Liver (tissue), 9 donors: ENCODE data around the gene RPP40. TPM values are rescaled to one million over a fixed set of nuclear protein-coding genes. Genes with fewer than 3 reads are reported as not detected.

ENCODE experiments used
- DNase-seq: peaks from one replicate; pipeline ENCODE4 v3.0.0-alpha.2; 2017; ENCODE audit warnings: low spot score
- H3K27ac ChIP-seq, 2 donors: one replicate each; pipeline ENCODE4 v1.7.0; 2013; ENCODE audit warnings: inconsistent platforms in 2 of 2, low read length in 2 of 2, control low read depth in 1 of 2, low read depth in 1 of 2, mild to moderate bottlenecking in 1 of 2
- H3K27me3 ChIP-seq, 4 donors: one replicate each; pipeline versions ENCODE4 v1.6.1 to v1.7.0; 2013; ENCODE audit warnings: low read length in 3 of 4, inconsistent platforms in 1 of 4, mild to moderate bottlenecking in 1 of 4, moderate library complexity in 1 of 4; ENCODE audit not compliant: control insufficient read depth in 4 of 4, insufficient read depth in 4 of 4
- H3K36me3 ChIP-seq, 4 donors: one replicate each; pipeline versions ENCODE4 v1.6.1 to v1.7.0; 2013; ENCODE audit warnings: low read length in 3 of 4, mild to moderate bottlenecking in 3 of 4, low read depth in 1 of 4, moderate library complexity in 1 of 4; ENCODE audit not compliant: control insufficient read depth in 4 of 4, insufficient read depth in 3 of 4
- H3K4me1 ChIP-seq, 4 donors: one replicate each; pipeline versions ENCODE4 v1.6.1 to v1.7.0; 2013; ENCODE audit warnings: low read length in 3 of 4, mild to moderate bottlenecking in 3 of 4, moderate library complexity in 1 of 4; ENCODE audit not compliant: control insufficient read depth in 4 of 4, insufficient read depth in 4 of 4
- H3K4me3 ChIP-seq, 3 donors: one replicate each; pipeline versions ENCODE4 v1.6.1 to v1.7.0; 2013; ENCODE audit warnings: low read length in 3 of 3, control low read depth in 1 of 3, low read depth in 1 of 3, mild to moderate bottlenecking in 1 of 3
- H3K9ac ChIP-seq, 2 donors: one replicate each; pipeline ENCODE4 v1.7.0; 2013; ENCODE audit warnings: low read length in 2 of 2, mild to moderate bottlenecking in 2 of 2, moderate library complexity in 2 of 2, control low read depth in 1 of 2, low read depth in 1 of 2
- H3K9me3 ChIP-seq, 4 donors: one replicate each; pipeline versions ENCODE4 v1.6.1 to v1.7.0; 2013; ENCODE audit warnings: low read length in 3 of 4; ENCODE audit not compliant: control insufficient read depth in 4 of 4
- ATF3 ChIP-seq: IDR thresholded peaks from 2 replicates; pipeline ENCODE4 v1.6.1; 2016; ENCODE audit warnings: antibody characterized with exemption
- CTCF ChIP-seq: fragments of 150-350 bp; IDR thresholded peaks from 2 replicates; pipeline ENCODE4 v1.5.1; 2017; ENCODE audit warnings: improper control_type of control experiment, low read depth, low read length; ENCODE audit not compliant: missing input control
- EGR1 ChIP-seq, 2 donors: IDR thresholded peaks; 2 replicates each; pipeline ENCODE4 v1.6.1; 2016 to 2018; ENCODE audit warnings: antibody characterized with exemption in 2 of 2, low read depth in 2 of 2
- FOXA1 ChIP-seq: IDR thresholded peaks from 2 replicates; pipeline ENCODE4 v1.6.1; 2016; ENCODE audit warnings: antibody characterized with exemption
- FOXA2 ChIP-seq: IDR thresholded peaks from 2 replicates; pipeline ENCODE4 v1.6.1; 2016; ENCODE audit warnings: antibody characterized with exemption
- GABPA ChIP-seq, 2 donors: IDR thresholded peaks in 1 of 2; conservative IDR thresholded peaks in 1 of 2; 2 replicates each; pipeline ENCODE4 v1.6.1; 2016; ENCODE audit warnings: antibody characterized with exemption in 2 of 2, mild to moderate bottlenecking in 1 of 2, moderate library complexity in 1 of 2
- HNF4A ChIP-seq, 2 donors: conservative IDR thresholded peaks; 2 replicates each; pipeline ENCODE4 v1.6.1; 2016; ENCODE audit warnings: antibody characterized with exemption in 2 of 2, mild to moderate bottlenecking in 2 of 2
- HNF4G ChIP-seq: IDR thresholded peaks from 2 replicates; pipeline ENCODE4 v1.6.1; 2016; ENCODE audit warnings: antibody characterized with exemption
- JUND ChIP-seq, 2 donors: IDR thresholded peaks; 2 replicates each; pipeline ENCODE4 v1.6.1; 2016; ENCODE audit warnings: antibody characterized with exemption in 2 of 2
- NR2F2 ChIP-seq: IDR thresholded peaks from 2 replicates; pipeline ENCODE4 v1.6.1; 2016; ENCODE audit warnings: antibody characterized with exemption
- RAD21 ChIP-seq, 2 donors: IDR thresholded peaks; 2 replicates each; pipeline ENCODE4 v1.6.1; 2016; ENCODE audit warnings: antibody characterized with exemption in 2 of 2, mild to moderate bottlenecking in 2 of 2
- RXRA ChIP-seq, 2 donors: IDR thresholded peaks; 2 replicates each; pipeline ENCODE4 v1.6.1; 2017 to 2018; ENCODE audit warnings: antibody characterized with exemption in 2 of 2, mild to moderate bottlenecking in 1 of 2
- SP1 ChIP-seq: IDR thresholded peaks from 2 replicates; pipeline ENCODE4 v1.6.1; 2018; ENCODE audit warnings: antibody characterized with exemption, mild to moderate bottlenecking
- TAF1 ChIP-seq: conservative IDR thresholded peaks from 2 replicates; pipeline ENCODE4 v1.6.1; 2016; ENCODE audit warnings: antibody characterized with exemption, mild to moderate bottlenecking
- YY1 ChIP-seq: IDR thresholded peaks from 2 replicates; pipeline ENCODE4 v1.6.1; 2016; ENCODE audit warnings: antibody characterized with exemption, mild to moderate bottlenecking
- ZBTB33 ChIP-seq: IDR thresholded peaks from 2 replicates; pipeline ENCODE4 v1.6.1; 2016; ENCODE audit warnings: antibody characterized with exemption
- WGBS: extraction: QIAGEN DNeasy Blood & Tissue Kit; methylation state at CpG from one replicate; pipeline ENCODE4 v1.1.7; 2013; 5-methylcytosine and 5-hydroxymethylcytosine counted together
- polyA plus RNA-seq, 2 donors: library from polyadenylated mRNA; stranded (reverse) in 1 of 2; unstranded in 1 of 2; fragments of 200-250 nt in 1 of 2; fragments of >200 nt in 1 of 2; fragmentation: Nextera tagmentation in 1 of 2; extraction: Ambion mirVana in 1 of 2; gene quantifications; one replicate each; pipeline versions ENCODE4 v1.2.1 to v1.2.3, GENCODE V29; 2013 to 2015
- total RNA-seq, 2 donors: library from RNA; depleted of rRNA; stranded (reverse); fragments of >200 nt; gene quantifications; one replicate each; pipeline ENCODE4 v1.2.3, GENCODE V29; 2014
- TF ChIP-seq, protein P1 (sequence below): IDR thresholded peaks from 2 replicates; pipeline ENCODE4 v1.6.1; 2016; ENCODE audit warnings: antibody characterized with exemption
- TF ChIP-seq, protein P2 (sequence below): IDR thresholded peaks from 2 replicates; pipeline ENCODE4 v1.6.1; 2016; ENCODE audit warnings: antibody characterized with exemption, mild to moderate bottlenecking
- donor health status: healthy.
- donor health status: healthy.
- donor health status: healthy.
- donor health status: healthy.
- donor health status: healthy.

RPP40 gene
- 1 to 10 TPM; 5.4 to 8.3 TPM for total RNA-seq
- 1 to 10 TPM; 9.4 to 9.5 TPM for polyA plus RNA-seq

DNA sequence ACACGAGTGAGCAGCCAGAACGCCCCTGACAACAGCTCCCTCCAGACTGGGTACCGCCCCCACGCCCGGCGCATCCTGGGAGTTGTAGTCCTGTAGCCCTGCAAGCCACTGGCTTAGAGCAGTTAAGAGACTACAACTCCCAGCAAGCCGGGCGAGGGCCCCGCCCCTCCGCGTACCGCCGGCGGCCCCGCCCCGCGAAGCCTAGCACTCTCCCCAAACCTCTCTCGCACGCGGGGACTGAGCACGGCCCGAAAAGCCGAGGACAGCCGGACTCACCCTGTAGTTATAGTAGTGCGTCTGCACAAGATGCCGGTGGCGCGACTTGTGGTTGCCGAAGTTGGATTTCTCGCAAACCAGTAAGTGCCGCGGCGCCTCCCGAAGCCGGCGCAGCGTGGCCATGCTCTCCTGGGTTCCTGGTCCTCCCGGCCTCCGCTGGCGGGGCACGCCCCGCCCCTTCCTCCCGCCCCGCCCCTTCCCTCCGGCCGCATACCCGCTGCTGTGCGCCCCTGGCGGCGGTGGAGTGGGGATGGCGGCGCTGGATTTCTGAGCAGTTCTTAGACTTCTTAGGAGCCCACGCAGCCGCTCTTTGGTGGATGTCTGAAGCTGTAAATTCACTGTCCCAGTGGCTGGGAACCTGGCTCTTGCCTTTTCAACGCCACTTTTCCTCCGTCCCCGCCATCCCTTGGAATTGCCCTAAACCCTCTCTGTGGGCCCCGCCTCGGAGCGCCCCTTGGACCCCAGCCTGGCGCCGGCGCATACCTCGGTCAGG is at the start of gene RPP40:
Gene RPP40, minus strand, starts transcription at position 434 of the 769 bp plus-strand sequence. Its CDS starts 35 bp downstream, at position 399.
- no peaks in the 10 kb centered on the region for H3K9me3 ChIP-seq
- peak within 1 kb of the TSS; percentile 76 to 98 (median 89) for H3K4me3 ChIP-seq
- TF ChIP-seq SP1 (peak; percentile 65), FOXA1 (no peak), ZBTB33 (no peak), NR2F2 (no peak), EGR1 (IDR thresholded peaks at IDR 0.05; ENCODE audit: low read depth in 2 of 2) (no peak), YY1 (peak; percentile 85), RXRA (IDR thresholded peaks at IDR 0.05) (no peak), ATF3 (no peak), GABPA (IDR thresholded peaks at IDR 0.05 in 1 of 2, conservative IDR thresholded peaks at IDR 0.05 in 1 of 2) (peak in 1 of 2 donors; percentile 26), CTCF (peak; percentile 64), TAF1 (no peak), JUND (IDR thresholded peaks at IDR 0.05) (no peak), HNF4G (no peak), FOXA2 (no peak), RAD21 (IDR thresholded peaks at IDR 0.05) (peak; percentile 54 to 66), HNF4A (conservative IDR thresholded peaks at IDR 0.05) (peak; percentile 9 to 37)
- TF ChIP-seq, protein P1, sequence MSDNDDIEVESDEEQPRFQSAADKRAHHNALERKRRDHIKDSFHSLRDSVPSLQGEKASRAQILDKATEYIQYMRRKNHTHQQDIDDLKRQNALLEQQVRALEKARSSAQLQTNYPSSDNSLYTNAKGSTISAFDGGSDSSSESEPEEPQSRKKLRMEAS: peak; percentile 90
- TF ChIP-seq, protein P2, sequence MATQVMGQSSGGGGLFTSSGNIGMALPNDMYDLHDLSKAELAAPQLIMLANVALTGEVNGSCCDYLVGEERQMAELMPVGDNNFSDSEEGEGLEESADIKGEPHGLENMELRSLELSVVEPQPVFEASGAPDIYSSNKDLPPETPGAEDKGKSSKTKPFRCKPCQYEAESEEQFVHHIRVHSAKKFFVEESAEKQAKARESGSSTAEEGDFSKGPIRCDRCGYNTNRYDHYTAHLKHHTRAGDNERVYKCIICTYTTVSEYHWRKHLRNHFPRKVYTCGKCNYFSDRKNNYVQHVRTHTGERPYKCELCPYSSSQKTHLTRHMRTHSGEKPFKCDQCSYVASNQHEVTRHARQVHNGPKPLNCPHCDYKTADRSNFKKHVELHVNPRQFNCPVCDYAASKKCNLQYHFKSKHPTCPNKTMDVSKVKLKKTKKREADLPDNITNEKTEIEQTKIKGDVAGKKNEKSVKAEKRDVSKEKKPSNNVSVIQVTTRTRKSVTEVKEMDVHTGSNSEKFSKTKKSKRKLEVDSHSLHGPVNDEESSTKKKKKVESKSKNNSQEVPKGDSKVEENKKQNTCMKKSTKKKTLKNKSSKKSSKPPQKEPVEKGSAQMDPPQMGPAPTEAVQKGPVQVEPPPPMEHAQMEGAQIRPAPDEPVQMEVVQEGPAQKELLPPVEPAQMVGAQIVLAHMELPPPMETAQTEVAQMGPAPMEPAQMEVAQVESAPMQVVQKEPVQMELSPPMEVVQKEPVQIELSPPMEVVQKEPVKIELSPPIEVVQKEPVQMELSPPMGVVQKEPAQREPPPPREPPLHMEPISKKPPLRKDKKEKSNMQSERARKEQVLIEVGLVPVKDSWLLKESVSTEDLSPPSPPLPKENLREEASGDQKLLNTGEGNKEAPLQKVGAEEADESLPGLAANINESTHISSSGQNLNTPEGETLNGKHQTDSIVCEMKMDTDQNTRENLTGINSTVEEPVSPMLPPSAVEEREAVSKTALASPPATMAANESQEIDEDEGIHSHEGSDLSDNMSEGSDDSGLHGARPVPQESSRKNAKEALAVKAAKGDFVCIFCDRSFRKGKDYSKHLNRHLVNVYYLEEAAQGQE: no peak
- H3K36me3 ChIP-seq: peaks cover 0 to 3% (median 3%) of the 10 kb centered on the region in 4 donors
- H3K4me1 ChIP-seq: peaks cover 0 to 9% (median 3%) of the 10 kb centered on the region in 4 donors
- H3K9ac ChIP-seq: peak within 1 kb of the TSS; percentile 45 to 80
- under 1% methylated on average over 64 of the region's 64 CpGs for WGBS
- DNase-seq: peak; percentile 99
- H3K27ac ChIP-seq: peak within 1 kb of the TSS; percentile 81 to 83
- H3K27me3 ChIP-seq: no peaks in the 10 kb centered on the region
